Naive thymus-derived CD4-positive, alpha-beta T cell (primary cell): ENCODE results near the gene MRPL23. TPM values are rescaled to one million over a fixed set of nuclear protein-coding genes. Genes with fewer than 3 reads are reported as not detected.

ENCODE experiments used
- ATAC-seq: fragments of 150-1000 bp; cut with Tn5 transposase; 2 replicates; pipeline ENCODE4 v1.10.0; 2021; ENCODE audit warnings: mild to moderate bottlenecking, moderate library complexity
- CTCF ChIA-PET: fragments of 350-600 bp; sonication (Branson Sonifier 250); formaldehyde crosslinking; loops from one replicate; lab custom pipeline; 2021; ENCODE audit warnings: antibody characterized with exemption; lab: Charles Lee
- POLR2A ChIA-PET: fragments of 350-600 bp; sonication (Branson Sonifier 250); formaldehyde crosslinking; loops from one replicate; lab custom pipeline; 2021; ENCODE audit warnings: antibody characterized with exemption, inconsistent platforms; lab: Charles Lee
- DNase-seq, 9 donors: peaks; one replicate each; pipeline versions ENCODE4 v3.0.0 to v3.0.0-alpha.2; 2020 to 2022; ENCODE audit warnings: mixed read lengths in 1 of 9
- H3K27ac ChIP-seq: one replicate; pipeline ENCODE4 v1.7.0; 2013; ENCODE audit warnings: mild to moderate bottlenecking, low read depth, low read length, moderate library complexity
- H3K27me3 ChIP-seq, 2 donors: one replicate each; pipeline ENCODE4 v1.7.0; 2013; ENCODE audit warnings: low read length in 2 of 2, mild to moderate bottlenecking in 2 of 2, moderate library complexity in 2 of 2; ENCODE audit not compliant: control insufficient read depth in 2 of 2, insufficient read depth in 2 of 2
- H3K36me3 ChIP-seq, 3 experiments: 1 replicate in 2 of 3; 2 replicates in 1 of 3; pipeline ENCODE4 v1.7.0; 2013; ENCODE audit warnings: low read length in 3 of 3, mild to moderate bottlenecking in 3 of 3, moderate library complexity in 1 of 3; ENCODE audit not compliant: insufficient read depth in 3 of 3, control insufficient read depth in 2 of 3
- H3K4me1 ChIP-seq, 2 donors: one replicate each; pipeline ENCODE4 v1.7.0; 2013; ENCODE audit warnings: low read length in 2 of 2, mild to moderate bottlenecking in 2 of 2, moderate library complexity in 1 of 2; ENCODE audit not compliant: control insufficient read depth in 2 of 2, insufficient read depth in 2 of 2
- H3K4me3 ChIP-seq: 2 replicates; pipeline ENCODE4 v1.7.0; 2013; ENCODE audit warnings: mild to moderate bottlenecking, low read length
- H3K9me3 ChIP-seq, 3 experiments: 1 replicate in 2 of 3; 2 replicates in 1 of 3; pipeline ENCODE4 v1.7.0; 2013; ENCODE audit warnings: low read length in 3 of 3; ENCODE audit not compliant: control insufficient read depth in 2 of 3
- H3K27ac Mint-ChIP-seq, 9 donors: one replicate each; pipeline ENCODE4 v1.8.0; 2020 to 2022; ENCODE audit warnings: mixed read lengths in 9 of 9, mild to moderate bottlenecking in 8 of 9, moderate library complexity in 5 of 9, inconsistent platforms in 2 of 9
- H3K27me3 Mint-ChIP-seq, 5 donors: one replicate each; pipeline ENCODE4 v1.8.0; 2021 to 2022; ENCODE audit warnings: mixed read lengths in 5 of 5, mild to moderate bottlenecking in 1 of 5
- H3K36me3 Mint-ChIP-seq, 5 donors: one replicate each; pipeline ENCODE4 v1.8.0; 2020 to 2022; ENCODE audit warnings: mixed read lengths in 5 of 5, mild to moderate bottlenecking in 3 of 5, inconsistent platforms in 1 of 5
- H3K4me1 Mint-ChIP-seq, 7 donors: one replicate each; pipeline ENCODE4 v1.8.0; 2020 to 2022; ENCODE audit warnings: mixed read lengths in 7 of 7, mild to moderate bottlenecking in 3 of 7, inconsistent platforms in 1 of 7
- H3K4me3 Mint-ChIP-seq, 10 donors: one replicate each; pipeline ENCODE4 v1.8.0; 2020 to 2022; ENCODE audit warnings: mild to moderate bottlenecking in 10 of 10, mixed read lengths in 10 of 10, moderate library complexity in 6 of 10, inconsistent platforms in 2 of 10
- H3K9me3 Mint-ChIP-seq, 11 donors: one replicate each; pipeline ENCODE4 v1.8.0; 2020 to 2022; ENCODE audit warnings: mixed read lengths in 11 of 11, mild to moderate bottlenecking in 4 of 11, inconsistent platforms in 1 of 11, moderate library complexity in 1 of 11
- intact Hi-C, 2 donors: fragments of 100-400 bp; cut with micrococcal nuclease; formaldehyde crosslinking; loops; one replicate each; pipeline ENCODE4 v1.15.1; 2023
- polyA plus RNA-seq, 2 donors: library from polyadenylated mRNA; unstranded; fragments of 300-500 nt; fragmentation: Illumina TruSeq; gene quantifications; one replicate each; pipeline ENCODE4 v1.2.3, GENCODE V29; 2021
- total RNA-seq, 6 experiments: library from RNA in 5 of 6; stranded (reverse) in 5 of 6; gene quantifications; 1 replicate in 5 of 6; 2 replicates in 1 of 6; pipeline ENCODE4 v1.2.3 and lab custom pipeline; 2021 to 2026

The MRPL23 gene
- total and polyA plus RNA-seq, 7 experiments from 2014 or later: 11.3 to 54.8 (median 46.9) TPM

DNA sequence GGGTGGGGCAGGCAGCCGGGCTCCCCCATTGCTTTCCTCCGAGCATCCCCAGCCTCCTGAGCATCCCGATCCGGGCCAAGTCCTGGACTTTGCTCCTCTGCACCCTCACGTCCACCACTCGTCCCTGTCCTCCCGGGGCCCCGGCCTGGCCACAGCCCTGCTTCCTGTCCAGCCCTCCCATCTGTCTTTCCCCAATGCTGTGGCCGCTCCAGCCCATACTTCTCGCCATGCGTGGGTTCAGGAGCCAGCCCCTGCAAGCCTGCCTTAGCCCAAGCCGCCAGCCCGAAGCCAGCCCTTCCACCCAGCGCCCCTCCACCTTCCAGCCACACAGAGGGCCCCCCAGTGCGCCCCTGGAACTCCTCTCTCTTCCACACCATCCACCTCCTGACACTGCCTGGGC lies 23.8 kb downstream of the MRPL23 start:
- intact Hi-C loops: no loop called here
- ChIA-PET CTCF (no interaction called here), POLR2A (no interaction called here)
- H3K4me3 ChIP-seq: no peak overlapping the region
- no peak for DNase-seq
- no peak overlapping the region for H3K4me3 Mint-ChIP-seq
- no peaks in the 10 kb centered on the region for H3K4me1 ChIP-seq
- H3K27me3 Mint-ChIP-seq: no peaks in the 10 kb centered on the region
- no peaks in the 10 kb centered on the region for H3K4me1 Mint-ChIP-seq
- H3K9me3 ChIP-seq: no peaks in the 10 kb centered on the region
- H3K36me3 ChIP-seq: no peaks in the 10 kb centered on the region
- H3K9me3 Mint-ChIP-seq: no peaks in the 10 kb centered on the region
- no peaks in the 10 kb centered on the region for H3K27me3 ChIP-seq
- ATAC-seq: no peak
- no peak overlapping the region for H3K27ac Mint-ChIP-seq
- no peaks in the 10 kb centered on the region for H3K36me3 Mint-ChIP-seq
- H3K27ac ChIP-seq: no peak overlapping the region

DNA sequence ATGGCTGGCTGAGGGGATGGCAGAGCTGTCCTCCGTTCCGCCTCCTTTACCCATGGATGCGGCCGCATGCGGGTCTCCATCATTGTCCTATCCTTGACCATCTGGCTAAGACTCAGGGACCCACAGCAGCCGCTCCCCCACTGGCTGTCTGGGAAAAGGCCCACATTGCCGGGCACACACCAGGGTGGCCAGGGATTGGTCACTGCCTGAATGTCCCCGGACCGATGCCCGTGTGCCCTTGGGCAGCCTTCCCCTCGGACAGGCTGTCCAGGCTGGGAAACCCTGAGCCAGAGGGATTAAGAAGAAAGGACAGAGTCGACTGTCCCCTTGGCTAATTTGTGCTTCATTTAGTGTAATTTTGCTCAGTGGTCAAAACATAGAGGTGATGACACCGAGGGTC lies 28.1 kb downstream of the MRPL23 start:
- H3K27me3 ChIP-seq: no peaks in the 10 kb centered on the region
- CTCF ChIA-PET: no interaction called here
- no peak for ATAC-seq
- no peaks in the 10 kb centered on the region for H3K4me1 ChIP-seq
- Mint-ChIP-seq H3K27ac (no peak overlapping the region), H3K36me3 (no peaks in the 10 kb centered on the region), H3K27me3 (no peaks in the 10 kb centered on the region), H3K9me3 (no peaks in the 10 kb centered on the region), H3K4me1 (no peaks in the 10 kb centered on the region), H3K4me3 (no peak overlapping the region)
- intact Hi-C loops: no loop called here
- POLR2A ChIA-PET: no interaction called here
- DNase-seq: no peak
- H3K36me3 ChIP-seq: no peaks in the 10 kb centered on the region
- H3K9me3 ChIP-seq: no peaks in the 10 kb centered on the region
- no peak overlapping the region for H3K27ac ChIP-seq
- no peak overlapping the region for H3K4me3 ChIP-seq

DNA sequence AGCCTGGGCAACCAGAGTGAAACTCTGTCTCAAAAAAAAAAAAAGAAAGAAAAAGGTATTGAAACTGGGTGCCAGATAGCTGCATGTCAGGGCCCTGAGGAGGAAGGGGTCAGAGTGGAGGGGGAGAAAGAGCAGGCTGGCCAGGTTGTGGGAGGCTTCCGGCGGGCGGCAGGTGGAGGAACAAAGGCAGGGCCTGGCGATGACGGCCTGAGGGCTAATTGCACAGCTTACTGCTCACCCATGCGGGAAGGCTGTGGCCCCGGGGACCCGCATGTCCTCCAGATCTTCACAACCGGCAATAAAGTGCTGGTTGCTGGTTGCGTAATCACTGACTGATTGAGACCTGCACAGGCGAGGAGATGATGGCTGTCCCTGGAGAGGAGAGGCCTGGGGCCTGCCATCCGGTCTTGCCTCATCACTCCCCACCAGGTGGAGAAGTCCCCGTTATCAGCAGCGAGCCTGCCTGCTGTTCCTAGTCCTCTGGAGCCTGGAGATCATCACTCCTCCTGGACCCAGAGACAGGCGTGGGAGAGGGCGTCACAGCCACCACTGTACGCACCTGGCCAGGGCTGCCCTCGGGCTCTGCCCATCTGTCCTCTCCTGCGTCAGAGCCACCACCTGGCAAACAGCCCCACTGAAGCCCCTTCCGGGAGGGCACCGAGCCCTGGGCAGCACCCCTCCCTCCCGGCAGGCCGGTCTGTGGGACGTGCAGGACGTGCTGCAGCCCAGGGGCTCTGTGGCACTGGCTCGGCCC lies 31.8 kb downstream of the MRPL23 start:
- ATAC-seq: peak; percentile 32
- no peak overlapping the region for H3K4me3 Mint-ChIP-seq
- Histone ChIP-seq H3K27me3 (no peaks in the 10 kb centered on the region), H3K4me1 (no peaks in the 10 kb centered on the region), H3K36me3 (no peaks in the 10 kb centered on the region), H3K27ac (no peak overlapping the region), H3K9me3 (no peaks in the 10 kb centered on the region), H3K4me3 (no peak overlapping the region)
- no peaks in the 10 kb centered on the region for H3K9me3 Mint-ChIP-seq
- H3K27ac Mint-ChIP-seq: no peak overlapping the region
- H3K36me3 Mint-ChIP-seq: no peaks in the 10 kb centered on the region
- H3K27me3 Mint-ChIP-seq: no peaks in the 10 kb centered on the region
- no peaks in the 10 kb centered on the region for H3K4me1 Mint-ChIP-seq
- DNase-seq: no peak
- ChIA-PET CTCF (no interaction called here), POLR2A (no interaction called here)
- intact Hi-C loops: no loop called here

DNA sequence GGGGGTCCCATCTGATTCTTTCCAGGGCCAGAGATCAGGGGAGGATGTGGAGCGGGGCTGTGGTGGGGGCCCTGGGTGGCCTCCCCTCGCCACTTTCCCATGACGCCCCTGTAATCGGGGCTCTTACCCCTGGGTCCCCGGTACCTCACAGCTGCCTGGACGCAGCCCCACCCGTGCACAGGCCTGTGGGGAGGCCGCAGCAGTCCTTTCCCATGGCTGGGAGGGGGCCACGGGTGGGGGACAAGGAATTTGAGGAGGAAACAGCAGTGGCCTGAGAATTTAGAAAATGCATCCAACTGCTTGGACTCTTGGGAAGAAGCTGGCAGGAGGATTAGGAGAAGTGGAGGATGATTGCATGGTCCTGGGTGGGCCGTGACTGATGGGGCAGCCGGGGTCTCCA lies 32.5 kb downstream of the MRPL23 start:
- Mint-ChIP-seq H3K9me3 (no peaks in the 10 kb centered on the region), H3K36me3 (no peaks in the 10 kb centered on the region), H3K4me3 (no peak overlapping the region), H3K4me1 (no peaks in the 10 kb centered on the region), H3K27me3 (no peaks in the 10 kb centered on the region), H3K27ac (no peak overlapping the region)
- H3K9me3 ChIP-seq: no peaks in the 10 kb centered on the region
- ATAC-seq (no peak), DNase-seq (no peak)
- intact Hi-C loops: no loop called here
- ChIA-PET POLR2A (no interaction called here), CTCF (no interaction called here)
- H3K36me3 ChIP-seq: no peaks in the 10 kb centered on the region
- no peaks in the 10 kb centered on the region for H3K27me3 ChIP-seq
- no peaks in the 10 kb centered on the region for H3K4me1 ChIP-seq
- H3K4me3 ChIP-seq: no peak overlapping the region
- no peak overlapping the region for H3K27ac ChIP-seq

DNA sequence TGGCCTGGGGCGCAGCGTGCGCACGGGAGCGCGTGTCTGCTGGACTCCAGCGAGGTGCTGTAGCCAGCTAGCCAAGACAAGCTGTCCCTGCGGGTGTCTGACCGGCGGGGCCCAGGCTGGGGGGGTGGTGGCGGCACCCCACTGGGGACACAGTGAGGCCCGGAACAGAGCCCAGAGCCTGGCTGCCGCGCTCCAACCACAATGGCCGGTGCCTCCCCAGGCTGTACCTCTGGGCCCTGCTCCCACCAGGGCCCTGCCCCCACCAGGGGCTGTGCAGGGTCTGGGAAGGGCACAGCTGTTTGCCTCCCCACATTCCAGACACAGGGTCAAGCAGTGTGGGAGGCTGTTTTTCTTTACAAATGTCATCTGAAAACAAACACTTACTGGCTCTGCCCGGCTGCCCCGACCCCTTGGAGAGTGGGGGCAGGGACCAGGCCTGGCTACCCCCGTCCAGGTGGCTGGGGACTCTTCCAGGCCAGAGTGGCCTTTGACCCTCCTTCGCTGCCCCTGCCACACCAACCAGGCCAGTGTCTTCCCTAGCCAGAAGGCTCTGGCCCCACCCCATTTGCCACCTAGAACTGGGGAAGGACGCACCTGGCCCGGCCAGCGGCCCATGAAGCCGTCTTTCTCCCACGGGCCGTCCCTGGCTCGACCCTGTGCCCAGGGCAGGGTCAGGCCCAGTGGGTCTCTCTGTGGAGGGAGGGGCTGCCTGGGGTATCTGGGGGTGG lies 35.9 kb downstream of the MRPL23 start:
- H3K9me3 ChIP-seq: no peaks in the 10 kb centered on the region
- no peaks in the 10 kb centered on the region for H3K36me3 ChIP-seq
- H3K4me3 ChIP-seq: no peak overlapping the region
- POLR2A ChIA-PET: no interaction called here
- intact Hi-C loops: no loop called here
- H3K4me1 ChIP-seq: no peaks in the 10 kb centered on the region
- Mint-ChIP-seq H3K27me3 (no peaks in the 10 kb centered on the region), H3K4me3 (no peak overlapping the region), H3K27ac (no peak overlapping the region), H3K9me3 (no peaks in the 10 kb centered on the region), H3K4me1 (no peaks in the 10 kb centered on the region), H3K36me3 (no peaks in the 10 kb centered on the region)
- H3K27me3 ChIP-seq: no peaks in the 10 kb centered on the region
- ATAC-seq: no peak
- DNase-seq: no peak
- CTCF ChIA-PET: no interaction called here
- no peak overlapping the region for H3K27ac ChIP-seq

DNA sequence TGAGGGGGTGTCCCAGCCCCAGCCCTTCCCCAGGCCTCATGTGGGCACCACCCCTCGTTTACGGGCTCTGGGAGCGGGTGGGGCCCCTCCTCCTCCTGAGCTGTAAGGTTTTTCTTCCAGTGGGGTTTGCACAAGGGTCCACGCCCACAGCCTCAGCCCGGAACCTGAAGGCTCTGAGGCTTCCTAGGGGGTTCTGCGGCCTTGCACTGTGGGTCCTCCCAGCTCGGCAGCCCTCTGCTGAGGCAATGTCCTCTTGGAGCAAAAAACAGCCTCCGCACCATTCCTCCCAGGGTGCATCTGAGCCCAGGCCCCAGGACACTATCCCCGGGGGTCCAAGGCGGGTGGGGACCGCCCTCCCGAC lies 36.4 kb downstream of the MRPL23 start:
- no peaks in the 10 kb centered on the region for H3K9me3 ChIP-seq
- Mint-ChIP-seq H3K27me3 (no peaks in the 10 kb centered on the region), H3K9me3 (no peaks in the 10 kb centered on the region), H3K27ac (no peak overlapping the region), H3K4me1 (no peaks in the 10 kb centered on the region), H3K4me3 (no peak overlapping the region), H3K36me3 (no peaks in the 10 kb centered on the region)
- POLR2A ChIA-PET: no interaction called here
- DNase-seq: no peak
- intact Hi-C loops: no loop called here
- no peaks in the 10 kb centered on the region for H3K36me3 ChIP-seq
- CTCF ChIA-PET: no interaction called here
- no peaks in the 10 kb centered on the region for H3K27me3 ChIP-seq
- H3K27ac ChIP-seq: no peak overlapping the region
- no peak overlapping the region for H3K4me3 ChIP-seq
- no peaks in the 10 kb centered on the region for H3K4me1 ChIP-seq
- no peak for ATAC-seq

DNA sequence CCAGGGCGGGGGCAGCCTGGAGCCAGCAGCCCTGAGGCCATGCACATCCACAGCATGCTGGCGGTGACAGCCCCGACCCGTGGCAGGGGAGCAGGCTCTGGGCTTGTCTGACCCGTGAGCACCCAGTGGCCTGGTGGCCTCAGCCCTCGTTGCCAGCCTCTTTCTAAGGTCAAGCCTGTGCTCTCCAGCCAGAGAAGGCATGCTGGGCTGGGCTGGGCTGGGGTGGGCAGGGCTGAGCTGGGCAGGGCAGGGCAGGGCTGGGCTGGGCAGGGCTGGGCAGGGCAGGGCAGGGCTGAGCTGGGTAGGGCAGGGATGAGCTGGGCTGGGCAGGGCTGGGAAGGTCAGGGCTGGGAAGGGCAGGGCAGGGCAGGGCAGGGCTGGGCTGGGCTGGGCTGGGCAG lies 39.9 kb downstream of the MRPL23 start:
- Mint-ChIP-seq H3K4me3 (no peak overlapping the region), H3K36me3 (no peaks in the 10 kb centered on the region), H3K27me3 (no peaks in the 10 kb centered on the region), H3K27ac (no peak overlapping the region), H3K4me1 (no peaks in the 10 kb centered on the region), H3K9me3 (no peaks in the 10 kb centered on the region)
- POLR2A ChIA-PET: no interaction called here
- Histone ChIP-seq H3K36me3 (no peaks in the 10 kb centered on the region), H3K27me3 (no peaks in the 10 kb centered on the region), H3K4me1 (no peaks in the 10 kb centered on the region), H3K9me3 (no peaks in the 10 kb centered on the region), H3K27ac (no peak overlapping the region), H3K4me3 (no peak overlapping the region)
- DNase-seq (no peak), ATAC-seq (peak; percentile 45)
- intact Hi-C loops: no loop called here
- CTCF ChIA-PET: no interaction called here
